Mesendoderm (in vitro differentiated cells): ENCODE data around the gene HRK.
A peak's percentile ranks its signal among the peaks of the same experiment; 100 is the strongest.

Experiments used
- DNase-seq: peaks from one replicate; pipeline ENCODE4 v3.0.0; 2013
- H2AK5ac ChIP-seq: 2 replicates; pipeline ENCODE4 v1.6.1; 2013; ENCODE audit warnings: low read length, inconsistent platforms
- H2BK120ac ChIP-seq: 2 replicates; pipeline ENCODE4 v1.6.1; 2013; ENCODE audit warnings: low read depth, mild to moderate bottlenecking, low read length, moderate library complexity, mixed read lengths
- H2BK15ac ChIP-seq: replicated peaks from 2 replicates; pipeline ENCODE4 v1.6.1; 2013; ENCODE audit warnings: low read depth, mild to moderate bottlenecking, moderate library complexity
- H2BK5ac ChIP-seq: 2 replicates; pipeline ENCODE4 v1.6.1; 2013; ENCODE audit warnings: low read length, inconsistent platforms
- H3K18ac ChIP-seq: 2 replicates; pipeline ENCODE4 v1.6.1; 2013; ENCODE audit warnings: mild to moderate bottlenecking, low read length, mixed read lengths
- H3K23ac ChIP-seq: one replicate; pipeline ENCODE4 v1.6.1; 2013; ENCODE audit warnings: low read length
- H3K27ac ChIP-seq: 2 replicates; pipeline ENCODE4 v1.5.1; 2013; ENCODE audit warnings: low read depth, mild to moderate bottlenecking, inconsistent platforms, low read length, moderate library complexity
- H3K27me3 ChIP-seq: 2 replicates; pipeline ENCODE4 v1.6.1; 2013; ENCODE audit warnings: low read length, control low read depth, mild to moderate bottlenecking, inconsistent platforms; ENCODE audit not compliant: insufficient read depth, poor library complexity
- H3K36me3 ChIP-seq: 2 replicates; pipeline ENCODE4 v1.6.1; 2013; ENCODE audit warnings: low read length, inconsistent platforms; ENCODE audit not compliant: control insufficient read depth, insufficient read depth
- H3K4ac ChIP-seq: one replicate; pipeline ENCODE4 v1.6.1; 2013; ENCODE audit warnings: low read depth, mild to moderate bottlenecking, low read length, moderate library complexity
- H3K4me1 ChIP-seq: 2 replicates; pipeline ENCODE4 v1.6.1; 2013; ENCODE audit warnings: low read depth, low read length, inconsistent platforms; ENCODE audit not compliant: control insufficient read depth
- H3K4me2 ChIP-seq: 2 replicates; pipeline ENCODE4 v1.6.1; 2013; ENCODE audit warnings: low read length
- H3K4me3 ChIP-seq: 2 replicates; pipeline ENCODE4 v1.5.1; 2013; ENCODE audit warnings: mild to moderate bottlenecking, low read length
- H3K56ac ChIP-seq: one replicate; pipeline ENCODE4 v1.6.1; 2013; ENCODE audit warnings: low read length
- H3K79me1 ChIP-seq: 2 replicates; pipeline ENCODE4 v1.6.1; 2013; ENCODE audit warnings: low read length, inconsistent platforms
- H3K79me2 ChIP-seq: 2 replicates; pipeline ENCODE4 v1.6.1; 2013; ENCODE audit warnings: mild to moderate bottlenecking, low read length; ENCODE audit not compliant: control insufficient read depth, insufficient read depth
- H3K9ac ChIP-seq: 2 replicates; pipeline ENCODE4 v1.6.1; 2013; ENCODE audit warnings: low read length, inconsistent platforms
- H4K5ac ChIP-seq: one replicate; pipeline ENCODE4 v1.6.1; 2013; ENCODE audit warnings: low read length
- H4K8ac ChIP-seq: one replicate; pipeline ENCODE4 v1.6.1; 2013; ENCODE audit warnings: low read depth, mild to moderate bottlenecking, control low read depth, low read length, moderate library complexity
- WGBS: extraction: QIAGEN DNeasy Blood & Tissue Kit; methylation state at CpG from one replicate; pipeline ENCODE4 v1.1.7; 2013; ENCODE audit warnings: low lambda C conversion rate, missing lambda C conversion rate; ENCODE audit not compliant: insufficient coverage; ENCODE audit errors: extremely low coverage; 5-methylcytosine and 5-hydroxymethylcytosine counted together

HRK gene

GRCh38 chr12:116849216-116849615 lies 32.0 kb downstream of the HRK start:
- DNase-seq: no peak
- Histone ChIP-seq H3K23ac (no peak overlapping the region), H3K79me1 (no peaks in the 10 kb centered on the region), H3K36me3 (no peaks in the 10 kb centered on the region), H2BK120ac (no peak overlapping the region), H3K27me3 (no peaks in the 10 kb centered on the region), H4K8ac (no peak overlapping the region), H2BK15ac (no peak overlapping the region), H2AK5ac (no peak overlapping the region), H3K4ac (no peak overlapping the region), H3K56ac (no peak overlapping the region), H3K4me1 (no peaks in the 10 kb centered on the region), H3K27ac (no peak overlapping the region), H3K18ac (no peak overlapping the region), H4K5ac (no peak overlapping the region), H3K79me2 (no peaks in the 10 kb centered on the region), H3K4me3 (no peak overlapping the region), H2BK5ac (no peak overlapping the region), H3K4me2 (no peak overlapping the region), H3K9ac (no peak overlapping the region)
- no CpG with 5 or more reads among the region's 23 CpGs for WGBS

GRCh38 chr12:116843085-116843484 lies 38.2 kb downstream of the HRK start:
- Histone ChIP-seq H3K4me2 (no peak overlapping the region), H3K4me3 (no peak overlapping the region), H3K23ac (no peak overlapping the region), H3K4ac (no peak overlapping the region), H3K9ac (no peak overlapping the region), H2BK5ac (no peak overlapping the region), H2AK5ac (no peak overlapping the region), H4K8ac (no peak overlapping the region), H3K36me3 (no peaks in the 10 kb centered on the region), H3K18ac (no peak overlapping the region), H4K5ac (no peak overlapping the region), H3K79me1 (no peaks in the 10 kb centered on the region), H2BK120ac (no peak overlapping the region), H2BK15ac (no peak overlapping the region), H3K56ac (no peak overlapping the region), H3K79me2 (no peaks in the 10 kb centered on the region), H3K27ac (no peak overlapping the region), H3K27me3 (no peaks in the 10 kb centered on the region), H3K4me1 (no peaks in the 10 kb centered on the region)
- no peak for DNase-seq
- no CpG with 5 or more reads among the region's 6 CpGs for WGBS

- H2BK5ac ChIP-seq: no peak overlapping the region
- H3K79me2 ChIP-seq: no peaks in the 10 kb centered on the region
- no peak overlapping the region for H3K23ac ChIP-seq
- H3K27me3 ChIP-seq: no peaks in the 10 kb centered on the region
- no peak overlapping the region for H2BK120ac ChIP-seq
- DNase-seq: no peak
- no peak overlapping the region for H3K27ac ChIP-seq
- no peak overlapping the region for H3K4me3 ChIP-seq
- no peak overlapping the region for H4K8ac ChIP-seq
- H2AK5ac ChIP-seq: no peak overlapping the region
- no peaks in the 10 kb centered on the region for H3K4me1 ChIP-seq
- no peak overlapping the region for H3K9ac ChIP-seq
- no peaks in the 10 kb centered on the region for H3K36me3 ChIP-seq
- no peak overlapping the region for H3K4ac ChIP-seq
- no CpG with 5 or more reads among the region's 3 CpGs for WGBS
- H3K56ac ChIP-seq: no peak overlapping the region
- no peak overlapping the region for H4K5ac ChIP-seq
- no peak overlapping the region for H2BK15ac ChIP-seq
- H3K4me2 ChIP-seq: no peak overlapping the region
- no peak overlapping the region for H3K18ac ChIP-seq
- H3K79me1 ChIP-seq: no peaks in the 10 kb centered on the region
These were observed 41.9 kb downstream of the HRK start for GRCh38 chr12:116839287-116839830.

GRCh38 chr12:116838365-116838764 lies 42.9 kb downstream of the HRK start:
- H3K56ac ChIP-seq: no peak overlapping the region
- no peak overlapping the region for H3K4ac ChIP-seq
- no CpG with 5 or more reads among the region's 4 CpGs for WGBS

GRCh38 chr12:116837097-116837496 lies 44.1 kb downstream of the HRK start:
- WGBS: no CpG with 5 or more reads among the region's 9 CpGs

More at GRCh38 chr12:116838365-116838764, 42.9 kb downstream of the HRK start:
- Histone ChIP-seq H3K18ac (no peak overlapping the region), H3K79me1 (no peaks in the 10 kb centered on the region), H3K79me2 (no peaks in the 10 kb centered on the region), H3K23ac (no peak overlapping the region), H3K4me2 (no peak overlapping the region), H3K9ac (no peak overlapping the region), H2BK5ac (no peak overlapping the region), H3K36me3 (no peaks in the 10 kb centered on the region), H2AK5ac (no peak overlapping the region), H4K5ac (no peak overlapping the region), H3K27ac (no peak overlapping the region), H3K4me3 (no peak overlapping the region), H4K8ac (no peak overlapping the region), H2BK120ac (no peak overlapping the region), H2BK15ac (no peak overlapping the region), H3K27me3 (no peaks in the 10 kb centered on the region), H3K4me1 (no peaks in the 10 kb centered on the region)
- DNase-seq: no peak

GRCh38 chr12:116835484-116835883 lies 45.8 kb downstream of the HRK start:
- Histone ChIP-seq H3K4me2 (no peak overlapping the region), H2AK5ac (no peak overlapping the region), H3K9ac (no peak overlapping the region), H3K4ac (no peak overlapping the region), H3K79me2 (no peaks in the 10 kb centered on the region), H4K8ac (no peak overlapping the region), H3K4me1 (no peaks in the 10 kb centered on the region), H3K56ac (no peak overlapping the region), H2BK5ac (no peak overlapping the region), H2BK15ac (no peak overlapping the region), H3K23ac (no peak overlapping the region), H3K79me1 (no peaks in the 10 kb centered on the region), H3K27me3 (no peaks in the 10 kb centered on the region), H4K5ac (no peak overlapping the region), H3K27ac (no peak overlapping the region), H3K4me3 (no peak overlapping the region), H2BK120ac (no peak overlapping the region), H3K18ac (no peak overlapping the region), H3K36me3 (no peaks in the 10 kb centered on the region)
- WGBS: no CpG with 5 or more reads among the region's 1 CpG
- no peak for DNase-seq

More at GRCh38 chr12:116837097-116837496, 44.1 kb downstream of the HRK start:
- Histone ChIP-seq H3K4me2 (no peak overlapping the region), H4K5ac (no peak overlapping the region), H2AK5ac (no peak overlapping the region), H2BK5ac (no peak overlapping the region), H3K56ac (no peak overlapping the region), H3K23ac (no peak overlapping the region), H3K4ac (no peak overlapping the region), H3K4me1 (no peaks in the 10 kb centered on the region), H3K79me2 (no peaks in the 10 kb centered on the region), H2BK120ac (no peak overlapping the region), H2BK15ac (no peak overlapping the region), H3K27ac (no peak overlapping the region), H3K18ac (no peak overlapping the region), H3K4me3 (no peak overlapping the region), H3K27me3 (no peaks in the 10 kb centered on the region), H3K79me1 (no peaks in the 10 kb centered on the region), H3K9ac (no peak overlapping the region), H3K36me3 (no peaks in the 10 kb centered on the region), H4K8ac (no peak overlapping the region)
- DNase-seq: peak; percentile 42
